GM19239 (cell line): ENCODE data around the gene SMC3.
"Not testable (repeated sequence)": the region's sequence is repeated elsewhere in the genome, so short reads cannot be mapped to it uniquely, and the experiment has no call there.

ENCODE experiments used
- DNase-seq: peaks from one replicate; pipeline ENCODE4 v3.0.0; 2011; ENCODE audit warnings: low spot score; ENCODE audit not compliant: insufficient read length
- FAIRE-seq: peaks from 2 replicates; lab custom pipeline; 2011; peaks lifted over from hg19 to GRCh38; lab: Jason Lieb, UNC

SMC3 gene

GRCh38 chr10:110567201-110568054, at the start of gene SMC3:
Gene SMC3, plus strand, starts transcription at chr10:110567695. Its CDS starts 122 bp downstream, at chr10:110567817.
- FAIRE-seq (peak; percentile 99), DNase-seq (peak; percentile 58)

GRCh38 chr10:110522365-110522988, 45.0 kb upstream of the SMC3 start:
- DNase-seq (no peak), FAIRE-seq (no peak)

GRCh38 chr10:110523736-110524135, 43.8 kb upstream of the SMC3 start:
- DNase-seq: no peak
- no peak for FAIRE-seq

- no peak for DNase-seq
- no peak for FAIRE-seq
These were observed 43.2 kb upstream of the SMC3 start for GRCh38 chr10:110524179-110524858.

GRCh38 chr10:110524859-110525232, 42.6 kb upstream of the SMC3 start:
- FAIRE-seq (no peak), DNase-seq (no peak)

- no peak for DNase-seq
- no peak for FAIRE-seq
These were observed 41.9 kb upstream of the SMC3 start for GRCh38 chr10:110525349-110526260.

- DNase-seq (no peak), FAIRE-seq (no peak)
These were observed 39.7 kb upstream of the SMC3 start for GRCh38 chr10:110527731-110528171.

- FAIRE-seq (no peak), DNase-seq (no peak)
These were observed 39.1 kb upstream of the SMC3 start for GRCh38 chr10:110528224-110528996.

GRCh38 chr10:110528997-110529524, 38.4 kb upstream of the SMC3 start:
- peak; percentile 80 for FAIRE-seq
- DNase-seq: not testable (repeated sequence)

GRCh38 chr10:110529596-110530011, 37.9 kb upstream of the SMC3 start:
- peak; percentile 85 for FAIRE-seq
- no peak for DNase-seq

- no peak for FAIRE-seq
These were observed 37.2 kb upstream of the SMC3 start for GRCh38 chr10:110530131-110530831.

GRCh38 chr10:110531687-110532086, 35.8 kb upstream of the SMC3 start:
- DNase-seq (no peak), FAIRE-seq (no peak)

More at GRCh38 chr10:110530131-110530831, 37.2 kb upstream of the SMC3 start:
- DNase-seq: no peak

- FAIRE-seq, DNase-seq: not testable (repeated sequence)
These were observed 34.9 kb upstream of the SMC3 start for GRCh38 chr10:110532628-110533027.

GRCh38 chr10:110533149-110533548, 34.3 kb upstream of the SMC3 start:
- FAIRE-seq (peak; percentile 73), DNase-seq (no peak)

- FAIRE-seq: no peak
- no peak for DNase-seq
These were observed 32.9 kb upstream of the SMC3 start for GRCh38 chr10:110534571-110534970.

GRCh38 chr10:110535958-110536891, 31.3 kb upstream of the SMC3 start:
- DNase-seq: no peak
- peak; percentile 96 for FAIRE-seq

GRCh38 chr10:110539091-110539490, 28.4 kb upstream of the SMC3 start:
- FAIRE-seq: no peak
- DNase-seq: no peak
